ENCODE measurements around the gene CCSAP. TPM values are rescaled to one million over a fixed set of nuclear protein-coding genes. Genes with fewer than 3 reads are reported as not detected.
A peak's percentile ranks its signal among the peaks of the same experiment; 100 is the strongest.

Gene CCSAP
- total RNA-seq, 1 donor from 2014 or later: 2.5 TPM

- Histone ChIP-seq H3K36me3 (no peaks in the 10 kb centered on the region), H3K4me1 (peaks cover 16% of the 10 kb centered on the region), H3K27ac (replicated peaks) (no peak overlapping the region), H3K4me3 (no peak overlapping the region), H3K27me3 (ENCODE audit: low read depth) (peaks cover 10% of the 10 kb centered on the region), H3K9me3 (replicated peaks) (no peaks in the 10 kb centered on the region)
- no peak for DNase-seq
- TF ChIP-seq, protein P1, sequence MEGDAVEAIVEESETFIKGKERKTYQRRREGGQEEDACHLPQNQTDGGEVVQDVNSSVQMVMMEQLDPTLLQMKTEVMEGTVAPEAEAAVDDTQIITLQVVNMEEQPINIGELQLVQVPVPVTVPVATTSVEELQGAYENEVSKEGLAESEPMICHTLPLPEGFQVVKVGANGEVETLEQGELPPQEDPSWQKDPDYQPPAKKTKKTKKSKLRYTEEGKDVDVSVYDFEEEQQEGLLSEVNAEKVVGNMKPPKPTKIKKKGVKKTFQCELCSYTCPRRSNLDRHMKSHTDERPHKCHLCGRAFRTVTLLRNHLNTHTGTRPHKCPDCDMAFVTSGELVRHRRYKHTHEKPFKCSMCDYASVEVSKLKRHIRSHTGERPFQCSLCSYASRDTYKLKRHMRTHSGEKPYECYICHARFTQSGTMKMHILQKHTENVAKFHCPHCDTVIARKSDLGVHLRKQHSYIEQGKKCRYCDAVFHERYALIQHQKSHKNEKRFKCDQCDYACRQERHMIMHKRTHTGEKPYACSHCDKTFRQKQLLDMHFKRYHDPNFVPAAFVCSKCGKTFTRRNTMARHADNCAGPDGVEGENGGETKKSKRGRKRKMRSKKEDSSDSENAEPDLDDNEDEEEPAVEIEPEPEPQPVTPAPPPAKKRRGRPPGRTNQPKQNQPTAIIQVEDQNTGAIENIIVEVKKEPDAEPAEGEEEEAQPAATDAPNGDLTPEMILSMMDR (IDR thresholded peaks at IDR 0.05; ENCODE audit: borderline replicate concordance): no peak
- intact Hi-C loops (cut with micrococcal nuclease): no loop called here
Observed at GRCh38 chr1:229373395-229373794, 30.5 kb upstream of the CCSAP start.

DNA sequence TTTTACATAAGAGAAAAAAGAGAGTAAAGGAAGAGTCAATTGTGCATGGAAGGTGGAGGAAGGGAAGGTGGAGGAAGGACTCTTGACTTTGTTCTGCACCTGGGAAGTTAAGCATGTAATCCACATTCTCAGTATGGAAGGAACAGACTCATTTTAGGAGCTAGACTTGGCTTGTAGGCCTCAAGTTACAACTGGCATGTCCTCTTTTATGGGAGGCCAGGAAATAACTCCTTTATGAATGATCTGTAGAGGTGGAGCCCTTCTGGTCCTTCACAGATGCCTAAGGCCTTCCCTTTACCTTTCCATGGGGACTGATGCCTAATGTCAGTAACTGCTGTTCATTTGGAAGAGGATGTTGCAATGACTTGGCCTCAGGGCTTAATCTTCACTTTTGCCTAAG, 29.4 kb upstream of the CCSAP start:
- TF ChIP-seq, protein P1 (IDR thresholded peaks at IDR 0.05; ENCODE audit: borderline replicate concordance): no peak
- Histone ChIP-seq H3K27me3 (ENCODE audit: low read depth) (peaks cover 9% of the 10 kb centered on the region), H3K27ac (replicated peaks) (no peak overlapping the region), H3K9me3 (replicated peaks) (no peaks in the 10 kb centered on the region), H3K4me3 (no peak overlapping the region), H3K36me3 (no peaks in the 10 kb centered on the region), H3K4me1 (peaks cover 16% of the 10 kb centered on the region)
- intact Hi-C loops (cut with micrococcal nuclease): no loop called here
- DNase-seq: no peak

GRCh38 chr1:229371624-229372023, 28.8 kb upstream of the CCSAP start:
- intact Hi-C loops (cut with micrococcal nuclease): no loop called here
- Histone ChIP-seq H3K36me3 (no peaks in the 10 kb centered on the region), H3K4me3 (no peak overlapping the region), H3K9me3 (replicated peaks) (no peaks in the 10 kb centered on the region), H3K4me1 (peaks cover 16% of the 10 kb centered on the region), H3K27ac (replicated peaks) (peak overlapping the region; percentile 64), H3K27me3 (ENCODE audit: low read depth) (peaks cover 12% of the 10 kb centered on the region)
- no peak for DNase-seq
- TF ChIP-seq, protein P1 (IDR thresholded peaks at IDR 0.05; ENCODE audit: borderline replicate concordance): no peak

- intact Hi-C loops (cut with micrococcal nuclease): no loop called here
- no peak overlapping the region for H3K4me3 ChIP-seq
- TF ChIP-seq, protein P1 (IDR thresholded peaks at IDR 0.05; ENCODE audit: borderline replicate concordance): peak; percentile 50
- peaks cover 13% of the 10 kb centered on the region for H3K27me3 ChIP-seq (ENCODE audit: low read depth)
- peak; percentile 78 for DNase-seq
- peaks cover 16% of the 10 kb centered on the region for H3K4me1 ChIP-seq
- H3K27ac ChIP-seq (replicated peaks): peak overlapping the region; percentile 64
- no peaks in the 10 kb centered on the region for H3K9me3 ChIP-seq (replicated peaks)
- no peaks in the 10 kb centered on the region for H3K36me3 ChIP-seq
Observed at GRCh38 chr1:229370601-229371021, 27.8 kb upstream of the CCSAP start.

GRCh38 chr1:229368347-229368746, 25.5 kb upstream of the CCSAP start:
- H3K9me3 ChIP-seq (replicated peaks): no peaks in the 10 kb centered on the region
- no peak for DNase-seq
- no peak overlapping the region for H3K4me3 ChIP-seq
- H3K27ac ChIP-seq (replicated peaks): no peak overlapping the region
- intact Hi-C loops (cut with micrococcal nuclease): no loop called here
- no peaks in the 10 kb centered on the region for H3K36me3 ChIP-seq
- H3K27me3 ChIP-seq (ENCODE audit: low read depth): peaks cover 13% of the 10 kb centered on the region
- H3K4me1 ChIP-seq: peaks cover 16% of the 10 kb centered on the region
- TF ChIP-seq, protein P1 (IDR thresholded peaks at IDR 0.05; ENCODE audit: borderline replicate concordance): no peak

All from left ventricle myocardium inferior (tissue), 1 donor.